CD4-positive, CD25-positive, alpha-beta regulatory T cell (primary cell): ENCODE data around the gene RNF13. TPM values are rescaled to one million over a fixed set of nuclear protein-coding genes. Genes with fewer than 3 reads are reported as not detected.

Experiments
- ATAC-seq, 2 donors: fragments of 150-1000 bp; cut with Tn5 transposase; one replicate each; pipeline ENCODE4 v1.10.0; 2021; ENCODE audit warnings: low read depth in 2 of 2, moderate number of reproducible peaks in 2 of 2, moderate library complexity in 1 of 2
- DNase-seq, 3 donors: peaks; one replicate each; pipeline versions ENCODE4 v3.0.0 to v3.0.0-alpha.2; 2012 to 2022; ENCODE audit warnings: mixed read lengths in 1 of 3
- H3K27ac ChIP-seq: one replicate; pipeline ENCODE4 v1.7.0; 2013; ENCODE audit warnings: mild to moderate bottlenecking, low read length; ENCODE audit not compliant: insufficient read depth, poor library complexity, severe bottlenecking
- H3K27me3 ChIP-seq: one replicate; pipeline ENCODE4 v1.7.0; 2013; ENCODE audit warnings: low read length; ENCODE audit not compliant: control insufficient read depth, insufficient read depth
- H3K36me3 ChIP-seq: one replicate; pipeline ENCODE4 v1.7.0; 2013; ENCODE audit warnings: mild to moderate bottlenecking, low read length, moderate library complexity; ENCODE audit not compliant: control insufficient read depth, insufficient read depth
- H3K4me1 ChIP-seq: 2 replicates; pipeline ENCODE4 v1.7.0; 2013; ENCODE audit warnings: mild to moderate bottlenecking, low read length; ENCODE audit not compliant: insufficient read depth, control insufficient read depth, poor library complexity, severe bottlenecking
- H3K4me3 ChIP-seq: one replicate; pipeline ENCODE4 v1.7.0; 2013; ENCODE audit warnings: low read depth, mild to moderate bottlenecking, low read length, moderate library complexity
- H3K9me3 ChIP-seq, 2 experiments: 1 replicate in 1 of 2; 2 replicates in 1 of 2; pipeline ENCODE4 v1.7.0; 2013; ENCODE audit warnings: low read length in 2 of 2, mild to moderate bottlenecking in 1 of 2, moderate library complexity in 1 of 2; ENCODE audit not compliant: control insufficient read depth in 2 of 2
- H3K27ac Mint-ChIP-seq, 3 donors: one replicate each; pipeline ENCODE4 v1.8.0; 2020 to 2022; ENCODE audit warnings: mild to moderate bottlenecking in 3 of 3, mixed read lengths in 3 of 3, moderate library complexity in 2 of 3
- H3K27me3 Mint-ChIP-seq: one replicate; pipeline ENCODE4 v1.8.0; 2022; ENCODE audit warnings: mild to moderate bottlenecking, mixed read lengths
- H3K36me3 Mint-ChIP-seq: one replicate; pipeline ENCODE4 v1.8.0; 2020; ENCODE audit warnings: mixed read lengths
- H3K4me1 Mint-ChIP-seq, 4 donors: one replicate each; pipeline ENCODE4 v1.8.0; 2020 to 2022; ENCODE audit warnings: mixed read lengths in 4 of 4, mild to moderate bottlenecking in 1 of 4
- H3K4me3 Mint-ChIP-seq, 4 donors: one replicate each; pipeline ENCODE4 v1.8.0; 2020 to 2022; ENCODE audit warnings: mild to moderate bottlenecking in 4 of 4, mixed read lengths in 4 of 4, moderate library complexity in 3 of 4
- H3K9me3 Mint-ChIP-seq, 7 donors: one replicate each; pipeline ENCODE4 v1.8.0; 2020 to 2022; ENCODE audit warnings: mixed read lengths in 7 of 7, mild to moderate bottlenecking in 3 of 7, moderate library complexity in 2 of 7
- polyA plus RNA-seq, 4 donors: library from polyadenylated mRNA; unstranded; fragments of 300-500 nt; fragmentation: Illumina TruSeq; gene quantifications; one replicate each; pipeline ENCODE4 v1.2.3, GENCODE V29; 2021
- total RNA-seq: library from RNA; stranded (reverse); gene quantifications from one replicate; pipeline ENCODE4 v1.2.3, GENCODE V29; 2022

The RNF13 gene
- total and polyA plus RNA-seq, 5 donors from 2014 or later: 44.0 to 156 (median 136) TPM

GRCh38 chr3:149955449-149955848 is 142.4 kb downstream of the RNF13 start:
- H3K4me1 ChIP-seq: peaks cover 3% of the 10 kb centered on the region
- ATAC-seq (no peak), DNase-seq (no peak)
- H3K27me3 ChIP-seq: no peaks in the 10 kb centered on the region
- H3K36me3 Mint-ChIP-seq: peaks cover under 1% of the 10 kb centered on the region
- H3K9me3 Mint-ChIP-seq: no peaks in the 10 kb centered on the region
- no peak overlapping the region for H3K27ac Mint-ChIP-seq
- H3K27me3 Mint-ChIP-seq: no peaks in the 10 kb centered on the region
- peaks cover 10 to 29% (median 28%) of the 10 kb centered on the region in 4 donors for H3K4me1 Mint-ChIP-seq
- no peak overlapping the region for H3K4me3 Mint-ChIP-seq
- no peaks in the 10 kb centered on the region for H3K9me3 ChIP-seq
- no peak overlapping the region for H3K27ac ChIP-seq
- H3K36me3 ChIP-seq: peaks cover 4% of the 10 kb centered on the region
- H3K4me3 ChIP-seq: no peak overlapping the region

- no peaks in the 10 kb centered on the region for H3K9me3 Mint-ChIP-seq
- Histone ChIP-seq H3K36me3 (no peaks in the 10 kb centered on the region), H3K9me3 (no peaks in the 10 kb centered on the region), H3K4me1 (peaks cover 3% of the 10 kb centered on the region), H3K27ac (no peak overlapping the region), H3K27me3 (no peaks in the 10 kb centered on the region), H3K4me3 (no peak overlapping the region)
- peaks cover 4% of the 10 kb centered on the region for H3K36me3 Mint-ChIP-seq
- H3K4me3 Mint-ChIP-seq: no peak overlapping the region
- H3K4me1 Mint-ChIP-seq: peaks cover 10 to 21% (median 19%) of the 10 kb centered on the region in 4 donors
- ATAC-seq: no peak
- H3K27me3 Mint-ChIP-seq: no peaks in the 10 kb centered on the region
- no peak overlapping the region for H3K27ac Mint-ChIP-seq
- no peak for DNase-seq
These were observed 144.5 kb downstream of the RNF13 start for GRCh38 chr3:149957361-149958125.

- no peak overlapping the region for H3K4me3 Mint-ChIP-seq
- peaks cover 6 to 19% (median 17%) of the 10 kb centered on the region in 4 donors for H3K4me1 Mint-ChIP-seq
- no peak overlapping the region for H3K4me3 ChIP-seq
- no peak overlapping the region for H3K27ac ChIP-seq
- no peaks in the 10 kb centered on the region for H3K9me3 ChIP-seq
- no peaks in the 10 kb centered on the region for H3K27me3 ChIP-seq
- peaks cover 3% of the 10 kb centered on the region for H3K4me1 ChIP-seq
- no peak for DNase-seq
- H3K36me3 Mint-ChIP-seq: peaks cover 4% of the 10 kb centered on the region
- no peak for ATAC-seq
- H3K27me3 Mint-ChIP-seq: no peaks in the 10 kb centered on the region
- H3K36me3 ChIP-seq: no peaks in the 10 kb centered on the region
- peak overlapping the region in 1 of 3 donors; percentile 70 for H3K27ac Mint-ChIP-seq
- no peaks in the 10 kb centered on the region for H3K9me3 Mint-ChIP-seq
These were observed 145.3 kb downstream of the RNF13 start for GRCh38 chr3:149958171-149958796.

- Histone ChIP-seq H3K27ac (no peak overlapping the region), H3K36me3 (no peaks in the 10 kb centered on the region), H3K4me1 (no peaks in the 10 kb centered on the region), H3K27me3 (no peaks in the 10 kb centered on the region), H3K4me3 (no peak overlapping the region), H3K9me3 (no peaks in the 10 kb centered on the region)
- H3K27me3 Mint-ChIP-seq: no peaks in the 10 kb centered on the region
- peaks cover 4% of the 10 kb centered on the region for H3K36me3 Mint-ChIP-seq
- no peak for ATAC-seq
- H3K4me3 Mint-ChIP-seq: no peak overlapping the region
- H3K4me1 Mint-ChIP-seq: peaks cover 4 to 13% (median 9%) of the 10 kb centered on the region in 4 donors
- no peak for DNase-seq
- H3K27ac Mint-ChIP-seq: no peak overlapping the region
- no peaks in the 10 kb centered on the region for H3K9me3 Mint-ChIP-seq
These were observed 146.4 kb downstream of the RNF13 start for GRCh38 chr3:149959443-149959842.

GRCh38 chr3:149963485-149963884 is 150.5 kb downstream of the RNF13 start:
- peaks cover 0 to 6% (median 4%) of the 10 kb centered on the region in 4 donors for H3K4me1 Mint-ChIP-seq
- H3K36me3 Mint-ChIP-seq: peaks cover 4% of the 10 kb centered on the region
- Histone ChIP-seq H3K9me3 (no peaks in the 10 kb centered on the region), H3K27me3 (no peaks in the 10 kb centered on the region), H3K4me1 (no peaks in the 10 kb centered on the region), H3K4me3 (no peak overlapping the region), H3K27ac (no peak overlapping the region), H3K36me3 (no peaks in the 10 kb centered on the region)
- ATAC-seq (no peak), DNase-seq (no peak)
- H3K27me3 Mint-ChIP-seq: peaks cover 4% of the 10 kb centered on the region
- H3K4me3 Mint-ChIP-seq: no peak overlapping the region
- no peak overlapping the region for H3K27ac Mint-ChIP-seq
- no peaks in the 10 kb centered on the region for H3K9me3 Mint-ChIP-seq

GRCh38 chr3:149964291-149964690 is 151.3 kb downstream of the RNF13 start:
- Histone ChIP-seq H3K9me3 (no peaks in the 10 kb centered on the region), H3K27me3 (no peaks in the 10 kb centered on the region), H3K4me1 (no peaks in the 10 kb centered on the region), H3K36me3 (no peaks in the 10 kb centered on the region), H3K4me3 (no peak overlapping the region), H3K27ac (no peak overlapping the region)
- peaks cover 9% of the 10 kb centered on the region for H3K27me3 Mint-ChIP-seq
- H3K4me3 Mint-ChIP-seq: peak overlapping the region in 1 of 4 donors; percentile 13
- no peak for ATAC-seq
- peaks cover 4% of the 10 kb centered on the region for H3K36me3 Mint-ChIP-seq
- H3K9me3 Mint-ChIP-seq: no peaks in the 10 kb centered on the region
- H3K27ac Mint-ChIP-seq: no peak overlapping the region
- H3K4me1 Mint-ChIP-seq: peaks cover 3 to 6% (median 4%) of the 10 kb centered on the region in 4 donors
- no peak for DNase-seq

GRCh38 chr3:149965278-149965677 is 152.3 kb downstream of the RNF13 start:
- Histone ChIP-seq H3K9me3 (no peaks in the 10 kb centered on the region), H3K4me1 (peaks cover 8% of the 10 kb centered on the region), H3K36me3 (no peaks in the 10 kb centered on the region), H3K27ac (no peak overlapping the region), H3K27me3 (no peaks in the 10 kb centered on the region), H3K4me3 (no peak overlapping the region)
- DNase-seq: no peak
- Mint-ChIP-seq H3K9me3 (no peaks in the 10 kb centered on the region), H3K36me3 (peaks cover 4% of the 10 kb centered on the region), H3K27me3 (peaks cover 16% of the 10 kb centered on the region), H3K27ac (peak overlapping the region in 1 of 3 donors; percentile 74), H3K4me3 (no peak overlapping the region), H3K4me1 (peaks cover 4 to 12% (median 8%) of the 10 kb centered on the region in 4 donors)
- no peak for ATAC-seq
